HepG2 (cell line): ENCODE data around the gene OBP2B. TPM values are rescaled to one million over a fixed set of nuclear protein-coding genes. Genes with fewer than 3 reads are reported as not detected.

Experiments
- ATAC-seq: fragments of 200-7000 bp; cut with Tn5 transposase; 3 replicates; pipeline ENCODE4 v1.9.1; 2020; ENCODE audit warnings: mild to moderate bottlenecking, moderate library complexity
- BruUV-seq: library from RNA; stranded (reverse); fragments of 400-500 nt; replicated peaks from 2 replicates; lab custom pipeline; 2021; lab: Mats Ljungman, UMichigan
- CTCF ChIA-PET: fragments of 300-600 bp; formaldehyde crosslinking; extraction: SDS; loops from one replicate; lab custom pipeline; 2021; ENCODE audit warnings: low total read pairs, inconsistent platforms, low intra/inter-chr PET ratio; lab: Yijun Ruan, JAX
- POLR2A ChIA-PET: fragments of 350-600 bp; sonication (Branson Sonifier 250); formaldehyde crosslinking; loops from one replicate; lab custom pipeline; 2020; ENCODE audit warnings: antibody characterized with exemption, inconsistent platforms; lab: Yijun Ruan, JAX
- DNase-seq: peaks from one replicate; pipeline ENCODE4 v3.0.0-alpha.2; 2015; ENCODE audit warnings: low spot score
- FAIRE-seq: peaks from 3 replicates; lab custom pipeline; 2011; peaks lifted over from hg19 to GRCh38; lab: Jason Lieb, UNC
- H2AFZ ChIP-seq: one replicate; pipeline ENCODE4 v1.6.1; 2011; ENCODE audit warnings: low read length, inconsistent platforms
- H3K27ac ChIP-seq: fragments of 300-600 bp; 3 replicates; pipeline ENCODE4 v1.8.0; 2011; ENCODE audit warnings: mixed run types, mild to moderate bottlenecking, mixed read lengths, low read length, inconsistent platforms; ENCODE audit not compliant: insufficient read depth; ENCODE audit errors: extremely low read length
- H3K27me3 ChIP-seq, 2 experiments: fragments of 200-600 bp in 1 of 2; 2 replicates in 1 of 2; 3 replicates in 1 of 2; pipeline versions ENCODE4 v1.6.0 to v1.8.0; 2011; ENCODE audit warnings: low read length in 2 of 2, mild to moderate bottlenecking in 2 of 2, moderate library complexity in 2 of 2, inconsistent platforms in 1 of 2; ENCODE audit not compliant: insufficient read depth in 2 of 2, control insufficient read depth in 1 of 2
- H3K36me3 ChIP-seq, 2 experiments: fragments of 200-600 bp in 1 of 2; replicated peaks in 1 of 2; 2 replicates in 1 of 2; 3 replicates in 1 of 2; pipeline versions ENCODE4 v1.5.1 to v1.8.0; 2011; ENCODE audit warnings: low read length in 2 of 2, inconsistent platforms in 1 of 2; ENCODE audit not compliant: insufficient read depth in 2 of 2, control insufficient read depth in 1 of 2
- H3K4me1 ChIP-seq: 2 replicates; pipeline ENCODE4 v1.5.1; 2012; ENCODE audit warnings: low read length, inconsistent platforms; ENCODE audit not compliant: insufficient read depth
- H3K4me2 ChIP-seq: 2 replicates; pipeline ENCODE4 v1.6.0; 2011; ENCODE audit warnings: low read depth, low read length, inconsistent platforms
- H3K4me3 ChIP-seq, 3 experiments: fragments of 200-600 bp in 1 of 3; sonication (generic), shearing (Covaris generic) in 1 of 3; replicated peaks in 1 of 3; 2 replicates each; pipeline ENCODE4 v1.5.1; 2011 to 2016; ENCODE audit warnings: low read length in 3 of 3, inconsistent platforms in 2 of 3, low read depth in 2 of 3, mild to moderate bottlenecking in 2 of 3, control low read depth in 1 of 3, mixed read lengths in 1 of 3; ENCODE audit not compliant: insufficient read depth in 1 of 3
- H3K79me2 ChIP-seq: one replicate; pipeline ENCODE4 v1.6.1; 2011; ENCODE audit warnings: low read length, inconsistent platforms; ENCODE audit not compliant: insufficient read depth
- H3K9ac ChIP-seq: 2 replicates; pipeline ENCODE4 v1.6.0; 2011; ENCODE audit warnings: mild to moderate bottlenecking, low read depth, low read length, inconsistent platforms; ENCODE audit not compliant: insufficient read depth
- H3K9me3 ChIP-seq: 2 replicates; pipeline ENCODE4 v1.5.1; 2012; ENCODE audit warnings: mild to moderate bottlenecking, low read length
- H4K20me1 ChIP-seq: 2 replicates; pipeline ENCODE4 v1.6.0; 2011; ENCODE audit warnings: inconsistent platforms, mild to moderate bottlenecking, low read length, moderate library complexity; ENCODE audit not compliant: insufficient read depth
- FOXM1 ChIP-seq: sonication (generic); formaldehyde crosslinking; IDR thresholded peaks from 2 replicates; pipeline ENCODE4 v1.5.0; 2020; ENCODE audit warnings: missing genetic modification reagents
- KDM1A ChIP-seq: IDR thresholded peaks from 2 replicates; pipeline ENCODE4 v1.6.1; 2016; ENCODE audit warnings: missing compliant biosample characterization
- KDM6A ChIP-seq: IDR thresholded peaks from 2 replicates; pipeline ENCODE4 v1.6.1; 2016; ENCODE audit warnings: low read depth
- MBD4 ChIP-seq: IDR thresholded peaks from 2 replicates; pipeline ENCODE4 v1.6.1; 2012; ENCODE audit warnings: low read length, inconsistent platforms, borderline replicate concordance
- SRY ChIP-seq: sonication (generic); formaldehyde crosslinking; IDR thresholded peaks from 2 replicates; pipeline ENCODE4 v1.8.0; 2022; ENCODE audit warnings: mild to moderate bottlenecking, missing genetic modification reagents
- ZNF572 ChIP-seq: sonication (generic); formaldehyde crosslinking; IDR thresholded peaks from 2 replicates; pipeline ENCODE4 v1.5.1; 2020; ENCODE audit warnings: mild to moderate bottlenecking, missing genetic modification reagents
- ZNF614 ChIP-seq: IDR thresholded peaks from 2 replicates; pipeline ENCODE4 v1.6.1; 2018; ENCODE audit warnings: missing biosample characterization, missing genetic modification reagents, inconsistent platforms, borderline replicate concordance
- WGBS: methylation state at CpG from one replicate; pipeline ENCODE4 v1.1.6; 2017; ENCODE audit warnings: low lambda C conversion rate; 5-methylcytosine and 5-hydroxymethylcytosine counted together
- in situ Hi-C: cut with HindIII; loops from 2 replicates; pipeline ENCODE4 v1.10.0; 2017; ENCODE audit warnings: low pct_unique_long_range_greater_than_20kb; ENCODE audit not compliant: extremely low pct_ligation_motif_present
- intact Hi-C: fragments of 100-400 bp; cut with micrococcal nuclease; formaldehyde crosslinking; loops from one replicate; pipeline ENCODE4 v1.10.0; 2022; ENCODE audit not compliant: unreplicated experiment
- polyA plus RNA-seq, 8 experiments: library from polyadenylated mRNA; depleted of rRNA in 3 of 8; stranded (reverse) in 7 of 8; unstranded in 1 of 8; fragments of >200 nt; fragmentation: Illumina TruSeq in 4 of 8; extraction: Trizol in 4 of 8; gene quantifications; 2 replicates each; pipeline versions ENCODE4 v1.2.1 to v1.2.3, GENCODE V29; 2011 to 2016; ENCODE audit warnings: low read depth in 4 of 8, missing spikeins in 1 of 8, mixed read lengths in 1 of 8; ENCODE audit not compliant: insufficient read depth in 1 of 8
- total RNA-seq, 5 experiments: library from RNA; depleted of rRNA; stranded (reverse); fragments of >200 nt; fragmentation: Illumina TruSeq; extraction: Trizol; gene quantifications; 2 replicates each; pipeline ENCODE4 v1.2.3, GENCODE V29; 2016; ENCODE audit warnings: low read depth in 1 of 5
- TF ChIP-seq, protein P1 (sequence below): sonication (generic); formaldehyde crosslinking; IDR thresholded peaks from 2 replicates; pipeline ENCODE4 v1.4.0; 2020; ENCODE audit warnings: low read depth, mild to moderate bottlenecking, missing genetic modification reagents
- TF ChIP-seq, protein P2 (sequence below): sonication (generic); formaldehyde crosslinking; IDR thresholded peaks from 2 replicates; pipeline ENCODE4 v1.4.0; 2020; ENCODE audit warnings: missing genetic modification reagents
- TF ChIP-seq, protein P3 (sequence below): sonication (generic); formaldehyde crosslinking; IDR thresholded peaks from 2 replicates; pipeline ENCODE4 v1.9.0; 2021; ENCODE audit warnings: mild to moderate bottlenecking, missing genetic modification reagents

OBP2B gene
- total and polyA plus RNA-seq, 2 of the 13 experiments (the other 11 are each of a cell fraction or from before 2014, with no cell fraction given): not detected

DNA sequence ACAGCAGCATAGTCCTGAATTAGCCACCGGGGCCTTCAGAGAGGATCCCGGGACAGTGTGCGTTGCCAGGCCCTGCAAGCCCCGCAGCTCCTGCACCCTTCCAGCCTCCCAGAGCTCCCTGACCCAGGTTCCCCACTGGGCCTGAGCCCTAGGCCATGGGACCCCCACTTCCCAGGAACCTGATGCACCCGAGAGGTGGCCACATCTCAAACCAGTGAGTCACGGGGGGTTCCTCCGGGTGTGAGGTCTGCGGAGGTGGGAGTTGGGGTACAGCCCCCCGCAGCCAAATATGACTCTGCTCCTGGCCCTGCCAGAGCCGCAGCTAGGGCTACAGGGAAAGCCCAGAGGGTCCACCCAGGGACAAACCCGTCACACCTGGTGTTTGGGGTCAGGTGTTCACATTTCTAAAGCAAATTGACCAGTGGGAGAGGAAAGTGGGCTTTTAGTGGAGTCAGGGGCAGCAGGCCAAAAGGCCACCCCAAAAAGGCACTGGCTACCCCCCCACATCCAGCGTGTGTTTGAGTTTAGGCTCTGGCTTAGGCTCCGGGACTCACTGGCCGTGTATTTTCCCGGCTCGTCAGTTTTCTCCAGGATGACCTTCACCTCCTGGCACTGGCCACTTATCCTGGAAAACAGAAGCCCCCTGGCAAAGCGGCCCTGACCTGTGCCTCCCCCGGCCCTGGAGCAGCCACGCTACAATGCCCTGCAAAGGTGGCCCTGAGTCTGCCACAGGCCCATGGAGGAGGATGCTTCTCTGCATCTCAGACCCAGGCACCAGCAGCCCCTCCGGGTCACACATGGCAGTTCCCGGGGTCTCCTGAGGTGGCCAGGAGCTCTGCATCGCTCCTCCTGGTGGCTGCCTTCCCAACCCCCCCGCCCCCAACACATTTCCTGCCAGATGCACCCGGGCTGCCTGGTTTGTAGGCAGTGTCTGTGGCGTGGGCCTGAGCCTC lies 17.4 kb upstream of the OBP2B start:
- WGBS: 14% methylated on average over 9 of the region's 25 CpGs
- DNase-seq: no peak

More for the DNA sequence above, 17.4 kb upstream of the OBP2B start:
- peak; percentile 24; the same call in 2 of the 3 replicates for ATAC-seq
- Histone ChIP-seq H3K9ac (no peak overlapping the region), H3K4me2 (no peak overlapping the region), H3K9me3 (no peaks in the 10 kb centered on the region), H4K20me1 (no peaks in the 10 kb centered on the region), H3K4me1 (peaks cover 9% of the 10 kb centered on the region), H3K4me3 (no peak overlapping the region), H2AFZ (no peak overlapping the region), H3K79me2 (no peaks in the 10 kb centered on the region), H3K36me3 (no peaks in the 10 kb centered on the region), H3K27ac (no peak overlapping the region), H3K27me3 (peaks cover 6 to 18% of the 10 kb centered on the region in 2 experiments; a peak in 3 of 5 replicates)
- no peak for FAIRE-seq
- no TSS peak for BruUV-seq
- intact Hi-C loops: no loop called here
- ChIA-PET CTCF (no interaction called here), POLR2A (no interaction called here)
- in situ Hi-C loops: no loop called here
- TF ChIP-seq, protein P1, sequence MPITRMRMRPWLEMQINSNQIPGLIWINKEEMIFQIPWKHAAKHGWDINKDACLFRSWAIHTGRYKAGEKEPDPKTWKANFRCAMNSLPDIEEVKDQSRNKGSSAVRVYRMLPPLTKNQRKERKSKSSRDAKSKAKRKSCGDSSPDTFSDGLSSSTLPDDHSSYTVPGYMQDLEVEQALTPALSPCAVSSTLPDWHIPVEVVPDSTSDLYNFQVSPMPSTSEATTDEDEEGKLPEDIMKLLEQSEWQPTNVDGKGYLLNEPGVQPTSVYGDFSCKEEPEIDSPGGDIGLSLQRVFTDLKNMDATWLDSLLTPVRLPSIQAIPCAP: no peak
- no peak for TF ChIP-seq FOXM1 (CRISPR knock-in tag)
- no peak for TF ChIP-seq ZNF572
- TF ChIP-seq MBD4: no peak
- TF ChIP-seq, protein P2, sequence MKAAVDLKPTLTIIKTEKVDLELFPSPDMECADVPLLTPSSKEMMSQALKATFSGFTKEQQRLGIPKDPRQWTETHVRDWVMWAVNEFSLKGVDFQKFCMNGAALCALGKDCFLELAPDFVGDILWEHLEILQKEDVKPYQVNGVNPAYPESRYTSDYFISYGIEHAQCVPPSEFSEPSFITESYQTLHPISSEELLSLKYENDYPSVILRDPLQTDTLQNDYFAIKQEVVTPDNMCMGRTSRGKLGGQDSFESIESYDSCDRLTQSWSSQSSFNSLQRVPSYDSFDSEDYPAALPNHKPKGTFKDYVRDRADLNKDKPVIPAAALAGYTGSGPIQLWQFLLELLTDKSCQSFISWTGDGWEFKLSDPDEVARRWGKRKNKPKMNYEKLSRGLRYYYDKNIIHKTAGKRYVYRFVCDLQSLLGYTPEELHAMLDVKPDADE (CRISPR knock-in tag): no peak
- TF ChIP-seq ZNF614 (CRISPR knock-in tag): no peak
- TF ChIP-seq, protein P3, sequence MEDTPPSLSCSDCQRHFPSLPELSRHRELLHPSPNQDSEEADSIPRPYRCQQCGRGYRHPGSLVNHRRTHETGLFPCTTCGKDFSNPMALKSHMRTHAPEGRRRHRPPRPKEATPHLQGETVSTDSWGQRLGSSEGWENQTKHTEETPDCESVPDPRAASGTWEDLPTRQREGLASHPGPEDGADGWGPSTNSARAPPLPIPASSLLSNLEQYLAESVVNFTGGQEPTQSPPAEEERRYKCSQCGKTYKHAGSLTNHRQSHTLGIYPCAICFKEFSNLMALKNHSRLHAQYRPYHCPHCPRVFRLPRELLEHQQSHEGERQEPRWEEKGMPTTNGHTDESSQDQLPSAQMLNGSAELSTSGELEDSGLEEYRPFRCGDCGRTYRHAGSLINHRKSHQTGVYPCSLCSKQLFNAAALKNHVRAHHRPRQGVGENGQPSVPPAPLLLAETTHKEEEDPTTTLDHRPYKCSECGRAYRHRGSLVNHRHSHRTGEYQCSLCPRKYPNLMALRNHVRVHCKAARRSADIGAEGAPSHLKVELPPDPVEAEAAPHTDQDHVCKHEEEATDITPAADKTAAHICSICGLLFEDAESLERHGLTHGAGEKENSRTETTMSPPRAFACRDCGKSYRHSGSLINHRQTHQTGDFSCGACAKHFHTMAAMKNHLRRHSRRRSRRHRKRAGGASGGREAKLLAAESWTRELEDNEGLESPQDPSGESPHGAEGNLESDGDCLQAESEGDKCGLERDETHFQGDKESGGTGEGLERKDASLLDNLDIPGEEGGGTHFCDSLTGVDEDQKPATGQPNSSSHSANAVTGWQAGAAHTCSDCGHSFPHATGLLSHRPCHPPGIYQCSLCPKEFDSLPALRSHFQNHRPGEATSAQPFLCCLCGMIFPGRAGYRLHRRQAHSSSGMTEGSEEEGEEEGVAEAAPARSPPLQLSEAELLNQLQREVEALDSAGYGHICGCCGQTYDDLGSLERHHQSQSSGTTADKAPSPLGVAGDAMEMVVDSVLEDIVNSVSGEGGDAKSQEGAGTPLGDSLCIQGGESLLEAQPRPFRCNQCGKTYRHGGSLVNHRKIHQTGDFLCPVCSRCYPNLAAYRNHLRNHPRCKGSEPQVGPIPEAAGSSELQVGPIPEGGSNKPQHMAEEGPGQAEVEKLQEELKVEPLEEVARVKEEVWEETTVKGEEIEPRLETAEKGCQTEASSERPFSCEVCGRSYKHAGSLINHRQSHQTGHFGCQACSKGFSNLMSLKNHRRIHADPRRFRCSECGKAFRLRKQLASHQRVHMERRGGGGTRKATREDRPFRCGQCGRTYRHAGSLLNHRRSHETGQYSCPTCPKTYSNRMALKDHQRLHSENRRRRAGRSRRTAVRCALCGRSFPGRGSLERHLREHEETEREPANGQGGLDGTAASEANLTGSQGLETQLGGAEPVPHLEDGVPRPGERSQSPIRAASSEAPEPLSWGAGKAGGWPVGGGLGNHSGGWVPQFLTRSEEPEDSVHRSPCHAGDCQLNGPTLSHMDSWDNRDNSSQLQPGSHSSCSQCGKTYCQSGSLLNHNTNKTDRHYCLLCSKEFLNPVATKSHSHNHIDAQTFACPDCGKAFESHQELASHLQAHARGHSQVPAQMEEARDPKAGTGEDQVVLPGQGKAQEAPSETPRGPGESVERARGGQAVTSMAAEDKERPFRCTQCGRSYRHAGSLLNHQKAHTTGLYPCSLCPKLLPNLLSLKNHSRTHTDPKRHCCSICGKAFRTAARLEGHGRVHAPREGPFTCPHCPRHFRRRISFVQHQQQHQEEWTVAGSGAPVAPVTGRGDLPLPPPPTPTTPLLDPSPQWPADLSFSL: no peak
- TF ChIP-seq KDM1A (CRISPR knock-in tag): no peak
- no peak for TF ChIP-seq SRY (CRISPR knock-in tag)
- no peak for TF ChIP-seq KDM6A (CRISPR knock-in tag)
